Cortex of kidney (tissue), 1 donor: Measurements from ENCODE around the gene RPS14.
"Not testable (repeated sequence)": the region's sequence is repeated elsewhere in the genome, so short reads cannot be mapped to it uniquely, and the experiment has no call there.

Experiments used
- DNase-seq: peaks from one replicate; lab custom pipeline; 2025; lab: John Stamatoyannopoulos, UW

Gene RPS14

GRCh38 chr5:150443242-150444075, 6.1 kb downstream of the RPS14 start:
- DNase-seq = no peak

DNA sequence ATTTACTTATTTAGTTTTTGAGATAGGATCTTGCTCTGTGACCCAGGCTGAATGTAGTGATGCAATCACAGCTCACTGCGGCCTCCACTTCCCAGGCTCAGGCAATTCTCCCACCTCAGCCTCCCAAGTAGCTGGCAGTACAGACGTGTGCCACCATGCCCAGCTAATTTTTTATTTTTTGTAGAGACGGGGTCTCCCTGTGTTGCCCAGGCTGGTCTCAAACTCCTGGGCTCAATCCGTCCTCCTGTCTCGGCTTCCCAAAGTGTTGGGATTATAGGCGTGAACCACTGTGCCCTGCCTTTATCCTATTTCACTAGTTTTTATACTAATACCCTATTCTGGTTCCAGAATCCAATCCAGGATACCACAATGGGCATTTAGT, 6.8 kb downstream of the RPS14 start:
- no peak for DNase-seq

- no peak for DNase-seq
These were observed 7.5 kb downstream of the RPS14 start for GRCh38 chr5:150441813-150442698.

- DNase-seq = no peak
These were observed 8.4 kb downstream of the RPS14 start for GRCh38 chr5:150440948-150441812.

DNA sequence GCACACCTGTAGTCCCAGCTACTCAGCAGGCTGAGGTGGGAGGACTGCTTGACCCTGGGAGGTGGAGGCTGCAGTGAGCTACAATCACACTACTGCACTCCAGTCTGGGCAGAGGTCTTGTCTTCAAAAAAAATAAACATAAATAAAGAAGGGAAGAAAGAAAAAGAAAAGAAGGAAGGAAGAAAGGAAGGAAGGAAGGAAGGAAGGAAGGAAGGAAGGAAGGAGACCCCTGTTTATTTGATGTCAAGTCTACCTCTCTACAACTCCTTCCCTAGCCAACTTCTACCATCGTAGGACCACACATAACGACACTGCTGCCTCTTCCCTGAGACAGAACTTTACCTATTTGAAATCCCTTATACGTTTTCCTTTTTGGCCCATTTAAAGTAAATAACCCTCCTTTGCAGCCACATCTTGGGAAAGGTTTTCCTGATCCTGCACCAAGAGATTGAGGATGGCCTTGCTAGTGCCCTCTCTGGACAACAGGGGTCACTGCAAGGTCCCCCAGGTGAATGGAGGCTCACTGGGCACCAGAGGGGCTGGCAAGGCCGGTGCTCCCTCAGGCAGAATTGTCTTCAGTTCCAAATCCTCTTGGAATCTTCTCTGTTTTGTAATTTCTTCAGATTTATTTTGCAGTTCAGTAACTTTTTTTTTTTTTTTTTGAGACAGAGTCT, 10.5 kb downstream of the RPS14 start:
- no peak for DNase-seq

DNA sequence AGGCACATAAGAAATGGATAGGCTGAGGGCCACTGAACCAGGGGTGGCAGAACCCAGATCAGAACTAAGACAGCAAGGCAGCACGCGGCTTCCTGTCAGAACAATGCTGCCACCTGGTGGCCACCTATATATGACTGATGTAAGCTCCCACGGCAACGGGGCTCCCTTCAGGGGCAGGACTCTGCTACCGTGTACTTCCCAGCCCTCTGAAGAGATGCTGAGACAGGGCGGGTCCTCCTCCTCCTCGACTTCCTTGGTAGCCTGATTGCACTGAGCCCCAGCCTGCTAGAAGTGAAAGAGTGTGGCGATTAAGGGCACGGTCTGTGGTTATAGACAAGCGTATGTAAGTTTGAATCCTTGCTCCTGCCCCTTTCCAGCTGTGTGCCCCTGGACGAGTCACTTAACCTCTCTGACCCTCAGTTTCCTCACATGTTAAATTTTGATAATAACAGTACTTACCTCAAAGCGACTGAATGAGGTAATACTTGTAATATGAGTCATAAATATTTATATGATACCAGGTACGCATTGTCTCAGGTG, 13.3 kb downstream of the RPS14 start:
- no peak for DNase-seq

GRCh38 chr5:150434464-150434863, 15.1 kb downstream of the RPS14 start:
- no peak for DNase-seq

DNA sequence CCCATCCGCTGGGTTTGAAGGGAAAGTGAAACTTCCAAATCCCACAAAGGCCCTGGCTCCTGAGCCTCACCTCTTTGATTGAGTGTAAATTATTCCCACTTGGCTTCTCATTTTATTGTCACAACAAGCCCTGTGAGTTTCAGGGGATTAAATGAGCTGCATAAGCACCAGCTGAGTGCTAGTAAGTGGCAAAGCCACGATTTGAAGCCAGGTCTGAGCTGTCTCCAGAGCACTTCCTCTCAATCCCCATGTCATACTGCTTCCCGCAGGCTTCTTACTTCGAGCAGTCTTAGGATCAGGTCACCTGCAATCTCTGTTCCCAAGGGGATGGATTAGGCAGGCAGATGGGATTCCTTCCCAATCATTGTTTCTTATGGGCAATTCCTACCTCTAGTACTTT, 18.0 kb downstream of the RPS14 start:
- DNase-seq = no peak

- DNase-seq = no peak
These were observed 18.5 kb downstream of the RPS14 start for GRCh38 chr5:150431048-150431447.

DNA sequence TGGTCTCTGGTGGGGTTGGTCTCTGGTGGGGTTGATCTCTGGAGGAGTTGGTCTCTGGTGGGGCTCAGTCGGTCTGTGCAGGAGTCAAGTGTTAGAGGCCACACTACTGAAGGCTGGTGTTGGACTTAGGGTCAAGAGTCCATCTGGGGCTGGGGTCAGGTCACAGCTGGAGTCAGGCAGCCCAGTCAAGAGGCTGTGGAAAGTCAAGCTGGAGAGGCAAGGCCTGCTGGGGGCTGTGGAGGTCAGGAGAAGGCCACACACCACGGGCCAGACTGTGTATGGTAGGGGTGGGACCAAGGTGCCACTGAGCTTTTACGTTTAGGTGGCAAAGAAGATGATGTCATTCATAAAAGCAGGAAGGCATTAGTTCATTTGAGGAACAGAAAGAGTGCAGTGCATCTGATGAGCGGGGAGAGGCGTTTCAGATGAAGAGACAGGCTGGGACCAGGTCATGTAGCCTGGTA, 20.1 kb downstream of the RPS14 start:
- DNase-seq = no peak

DNA sequence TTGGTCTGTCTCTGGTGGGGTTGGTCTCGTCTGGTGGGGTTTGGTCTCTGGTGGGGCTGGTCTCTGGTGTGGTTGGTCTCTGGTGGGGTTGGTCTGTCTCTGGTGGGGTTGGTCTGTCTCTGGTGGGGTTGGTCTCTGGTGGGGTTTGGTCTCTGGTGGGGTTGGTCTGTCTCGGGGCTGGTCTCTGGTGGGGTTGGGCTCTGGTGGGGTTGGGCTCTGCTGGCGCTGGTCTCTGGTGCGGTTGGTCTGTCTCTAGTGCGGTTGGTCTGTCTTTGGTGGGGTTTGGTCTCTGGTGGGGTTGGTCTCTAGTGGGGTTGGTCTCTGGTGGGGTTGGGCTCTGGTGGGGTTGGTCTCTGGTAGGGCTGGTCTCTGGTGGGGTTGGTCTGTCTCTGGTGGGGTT, 20.6 kb downstream of the RPS14 start:
- DNase-seq = no peak

DNA sequence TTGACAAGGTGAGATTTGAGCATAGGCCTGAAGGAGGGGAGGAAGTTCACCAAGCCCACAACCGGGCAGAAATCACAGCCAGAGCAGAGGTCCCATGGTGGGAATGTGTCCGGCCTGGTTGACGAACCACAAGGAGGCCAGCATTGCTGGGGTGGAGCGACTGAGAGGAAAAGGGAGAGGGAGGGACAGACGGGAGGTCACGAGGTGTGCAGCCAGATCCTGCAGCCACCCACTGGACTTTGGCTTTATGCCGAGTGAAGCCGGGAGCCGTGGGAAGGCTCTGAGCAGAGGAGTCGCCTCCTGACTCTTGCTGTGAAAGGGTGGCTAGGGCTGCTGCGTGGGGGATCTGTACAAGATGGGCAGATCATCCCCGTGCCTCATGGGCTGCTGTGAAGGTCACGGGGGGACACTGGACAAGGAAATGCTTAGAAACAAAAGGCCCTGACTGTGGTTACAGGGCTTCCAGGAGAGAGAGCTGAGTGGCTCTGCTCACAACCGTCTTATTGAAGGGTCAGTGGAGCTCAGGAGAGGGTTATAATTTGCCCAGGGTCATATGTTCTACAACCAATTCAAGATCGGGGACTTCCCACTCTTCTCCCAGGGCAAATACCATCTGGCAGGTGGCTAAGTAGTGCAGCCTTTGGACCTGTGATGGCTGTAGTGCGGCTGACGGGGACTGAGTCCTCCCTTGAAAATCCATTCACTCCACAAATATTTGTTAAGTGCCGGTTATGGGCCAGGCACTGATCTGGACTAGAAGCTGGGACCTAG, 21.2 kb downstream of the RPS14 start:
- DNase-seq = no peak

DNA sequence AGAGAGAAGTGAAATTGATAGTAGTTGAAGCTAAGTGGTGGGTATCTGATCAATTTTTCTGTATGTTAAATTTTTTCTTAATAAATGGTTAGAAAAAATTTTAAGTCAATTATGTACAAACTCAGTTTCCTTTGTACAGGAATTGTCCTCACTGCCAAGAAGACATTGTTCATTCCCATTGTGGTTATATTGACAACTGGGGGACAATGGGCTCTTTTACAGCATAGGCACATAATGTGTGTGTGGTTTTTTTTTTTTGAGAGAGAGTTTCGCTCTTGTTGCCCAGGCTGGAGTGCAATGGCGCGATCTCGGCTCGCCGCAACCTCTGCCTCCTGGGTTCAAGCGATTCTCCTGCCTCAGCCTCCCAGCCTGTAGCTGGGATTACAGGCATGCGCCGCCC, 23.4 kb downstream of the RPS14 start:
- not testable (repeated sequence) for DNase-seq

GRCh38 chr5:150422758-150423157, 26.8 kb downstream of the RPS14 start:
- DNase-seq = no peak

DNA sequence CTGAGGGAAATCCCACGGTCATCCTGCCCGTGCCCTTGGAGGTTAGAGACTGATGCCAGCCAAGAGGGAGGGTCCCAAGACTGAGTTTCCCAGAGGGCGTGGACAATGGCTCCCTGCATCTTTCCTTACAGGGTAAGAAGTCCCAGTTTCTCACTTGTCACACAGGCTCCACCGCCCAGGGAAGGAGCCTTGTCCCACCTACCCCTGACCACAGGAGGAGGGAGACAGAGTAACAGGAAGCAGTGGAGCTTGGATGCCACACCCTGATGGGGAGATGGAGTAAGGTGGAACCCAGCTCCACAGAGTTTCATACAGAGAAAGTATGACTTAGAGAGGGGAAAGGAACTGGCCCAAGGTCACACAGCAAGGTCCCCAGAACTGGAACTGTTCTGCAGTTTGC, 27.5 kb downstream of the RPS14 start:
- no peak for DNase-seq

DNA sequence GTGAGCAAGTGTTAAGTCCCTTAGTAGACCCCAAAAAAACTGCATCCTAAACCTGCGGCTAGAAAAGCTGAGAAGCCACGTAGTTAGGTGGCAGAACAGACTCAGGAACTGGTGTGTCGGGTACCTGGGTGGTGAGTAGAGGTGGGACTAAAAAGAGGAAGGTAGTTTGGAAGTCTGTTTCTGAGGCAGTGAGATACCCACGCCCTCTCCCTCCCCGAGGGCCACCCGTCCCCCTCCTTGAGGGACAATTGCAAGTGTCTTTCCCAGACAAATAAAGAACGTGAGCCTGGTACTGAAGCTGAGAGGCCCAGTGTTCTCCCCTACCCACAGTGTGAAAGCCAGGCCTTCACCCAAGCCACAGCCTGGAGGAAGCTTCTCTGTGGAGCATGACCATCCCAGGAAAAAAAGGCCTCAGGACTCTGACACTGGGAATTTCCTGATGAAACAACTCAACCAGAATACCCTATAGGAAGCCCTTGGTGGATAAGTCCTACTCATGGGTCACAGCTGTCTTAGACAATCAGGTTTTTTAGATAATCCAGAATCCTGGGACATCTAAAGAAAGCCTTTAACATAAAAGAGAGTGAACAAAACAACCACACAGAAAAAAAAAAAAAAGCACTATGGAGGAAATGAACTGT, 29.8 kb downstream of the RPS14 start:
- DNase-seq = no peak

GRCh38 chr5:150413902-150414790, 35.4 kb downstream of the RPS14 start:
- not testable (repeated sequence) for DNase-seq

GRCh38 chr5:150413176-150413901, 36.2 kb downstream of the RPS14 start:
- DNase-seq = no peak
